Pons (tissue), 1 donor: Measurements from ENCODE around the gene PMFBP1.

Source experiments
- DNase-seq: peaks from one replicate; pipeline ENCODE4 v3.0.0-alpha.2; 2016; ENCODE audit warnings: low spot score

PMFBP1 gene

GRCh38 chr16:72182976-72183375, 11.0 kb upstream of the PMFBP1 start:
- DNase-seq, result no peak

- DNase-seq, result no peak
Observed at GRCh38 chr16:72179204-72179970, 7.4 kb upstream of the PMFBP1 start.

GRCh38 chr16:72174726-72175125, 2.8 kb upstream of the PMFBP1 start:
- no peak for DNase-seq

- DNase-seq, result no peak
Observed at GRCh38 chr16:72173997-72174396, 2.0 kb upstream of the PMFBP1 start.

DNA sequence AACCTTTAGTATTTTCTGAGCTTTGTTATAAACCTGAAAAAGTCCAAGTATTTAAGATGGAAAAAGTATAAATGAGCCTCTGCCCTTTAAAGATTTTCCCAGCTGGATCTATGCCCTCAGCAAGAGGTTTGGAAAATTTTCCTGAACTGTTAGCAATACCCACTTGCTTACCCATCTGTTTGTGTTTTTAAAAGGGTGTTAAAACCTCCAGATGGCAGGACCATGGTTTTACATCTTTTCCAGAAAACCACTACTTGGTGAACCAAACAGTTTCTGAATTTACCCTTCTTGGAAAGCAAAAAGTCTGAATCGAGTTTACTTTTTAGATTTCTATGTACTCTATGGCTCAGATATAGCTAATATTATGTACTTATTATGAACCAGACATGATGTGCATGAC, 719 bp downstream of the PMFBP1 start:
- no peak for DNase-seq

DNA sequence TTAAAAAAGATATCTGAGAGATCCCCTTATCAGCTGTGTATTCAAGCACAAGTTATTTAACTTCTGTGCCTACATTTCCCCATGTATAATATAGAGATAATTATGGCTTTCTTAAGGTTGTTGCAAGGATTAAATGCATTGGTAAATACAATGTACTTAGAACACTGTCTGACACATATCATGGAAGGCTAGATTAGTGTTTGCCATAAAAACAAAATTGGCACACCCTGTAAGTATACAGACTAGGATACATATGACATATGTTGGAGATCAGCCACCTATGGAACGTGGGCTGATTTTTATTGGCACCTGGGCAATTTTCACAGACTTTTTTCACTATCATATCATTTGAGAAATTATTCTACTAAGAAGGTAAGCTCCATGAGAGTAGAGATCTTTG, 2.2 kb downstream of the PMFBP1 start:
- DNase-seq, result no peak

DNA sequence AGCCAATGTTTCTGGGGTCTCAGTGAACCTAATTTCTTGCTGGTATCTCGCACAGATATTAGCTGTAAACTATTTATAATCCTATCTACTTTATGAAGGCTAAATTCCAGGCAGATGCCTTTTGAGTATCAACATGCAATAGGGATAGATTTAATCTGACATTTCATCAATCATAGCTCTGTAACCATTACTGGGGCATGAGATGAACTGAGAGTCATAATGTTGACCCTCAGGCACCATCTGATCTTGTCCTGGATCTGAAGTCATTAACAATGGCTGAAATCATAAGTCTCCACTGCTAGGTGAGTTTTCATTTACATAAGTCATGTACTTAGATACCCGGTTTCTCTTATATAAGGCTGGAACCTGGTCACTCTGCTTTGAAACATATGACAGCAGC, 3.6 kb downstream of the PMFBP1 start:
- DNase-seq, result no peak

DNA sequence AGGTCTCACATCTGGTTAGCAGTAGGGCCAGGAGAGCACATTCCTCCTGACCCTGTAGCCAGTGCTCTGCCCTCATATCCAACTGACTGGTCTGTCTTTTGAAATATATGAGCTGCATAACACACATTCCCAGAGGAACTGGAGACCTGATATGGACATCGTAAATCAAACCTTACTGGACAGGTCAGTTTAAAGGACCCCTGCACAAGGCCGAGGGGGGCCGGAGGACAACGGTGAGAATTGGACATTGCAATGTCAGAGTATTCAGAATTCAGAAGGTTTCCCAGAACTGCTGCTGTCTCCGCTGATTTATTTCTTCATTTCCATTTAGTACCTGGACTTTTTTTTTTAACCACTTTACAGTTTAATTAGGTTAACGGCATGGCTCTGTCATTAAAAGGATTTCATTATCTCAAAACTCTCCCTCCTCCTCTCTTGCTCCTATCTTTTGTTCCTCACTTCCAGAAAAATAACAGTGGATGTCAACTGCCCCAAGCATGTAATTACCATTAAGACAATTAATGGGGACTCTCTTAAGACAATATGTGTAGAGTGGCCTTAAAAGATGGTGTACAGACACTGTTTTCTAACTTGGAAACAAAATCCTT, 4.9 kb downstream of the PMFBP1 start:
- DNase-seq, result no peak

DNA sequence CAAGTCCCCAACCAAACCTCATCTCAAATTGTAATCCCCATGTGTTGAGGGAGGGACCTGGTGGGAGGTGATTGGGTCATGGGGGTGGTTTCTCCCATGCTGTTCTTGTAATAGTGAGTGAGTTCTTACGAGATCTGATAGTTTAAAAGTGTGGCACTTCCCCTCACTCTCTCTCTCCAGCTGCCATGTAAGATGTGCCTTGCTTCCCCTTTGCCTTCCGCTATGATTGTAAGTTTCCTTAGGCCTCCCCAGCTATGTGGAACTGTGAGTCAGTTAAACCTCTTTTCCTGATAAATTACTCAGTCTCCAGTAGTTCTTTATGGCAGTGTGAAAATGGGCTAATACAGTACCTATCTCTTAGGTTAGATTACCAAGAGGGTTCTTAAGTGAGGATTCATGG, 5.8 kb downstream of the PMFBP1 start:
- DNase-seq, result no peak

DNA sequence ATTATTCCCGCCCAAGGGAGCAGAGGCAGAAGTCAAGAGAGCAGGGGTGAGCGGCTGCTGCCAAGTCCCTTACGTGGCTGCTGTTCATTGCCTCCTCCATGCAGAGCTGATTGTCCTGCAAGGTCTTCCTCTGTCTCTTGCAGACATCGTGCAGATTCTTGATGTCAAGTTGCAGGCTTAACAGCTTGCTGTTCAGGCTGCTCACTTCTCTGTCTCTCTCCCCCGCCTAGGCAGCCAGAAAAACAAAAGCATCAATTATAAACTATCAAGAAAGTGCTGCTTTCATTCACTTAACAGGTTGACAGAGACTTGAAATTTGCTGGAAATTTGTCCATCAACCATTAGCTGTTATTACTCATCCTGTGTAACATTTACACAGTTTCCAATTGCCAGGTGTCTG, 7.3 kb downstream of the PMFBP1 start:
- no peak for DNase-seq

GRCh38 chr16:72162105-72162692, 9.8 kb downstream of the PMFBP1 start:
- no peak for DNase-seq

DNA sequence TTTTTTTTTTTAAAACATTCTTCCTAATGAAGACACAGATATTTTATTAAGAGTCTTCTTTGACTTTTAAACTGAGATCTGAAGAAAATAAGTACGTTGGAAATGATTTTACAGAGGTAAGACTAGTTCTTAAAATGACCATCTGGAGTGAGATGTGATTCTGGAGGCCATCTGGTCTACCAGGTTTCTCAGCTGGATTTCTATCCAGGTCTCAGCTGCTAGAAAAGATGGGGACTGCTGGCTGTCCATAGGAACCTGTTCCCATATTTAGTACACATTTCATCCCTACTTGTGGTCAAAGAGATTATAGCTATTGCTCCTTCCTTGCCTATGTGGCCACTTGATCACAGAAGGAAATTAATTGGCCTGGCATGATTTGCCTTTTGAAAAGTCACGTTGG, 12.2 kb downstream of the PMFBP1 start:
- no peak for DNase-seq

DNA sequence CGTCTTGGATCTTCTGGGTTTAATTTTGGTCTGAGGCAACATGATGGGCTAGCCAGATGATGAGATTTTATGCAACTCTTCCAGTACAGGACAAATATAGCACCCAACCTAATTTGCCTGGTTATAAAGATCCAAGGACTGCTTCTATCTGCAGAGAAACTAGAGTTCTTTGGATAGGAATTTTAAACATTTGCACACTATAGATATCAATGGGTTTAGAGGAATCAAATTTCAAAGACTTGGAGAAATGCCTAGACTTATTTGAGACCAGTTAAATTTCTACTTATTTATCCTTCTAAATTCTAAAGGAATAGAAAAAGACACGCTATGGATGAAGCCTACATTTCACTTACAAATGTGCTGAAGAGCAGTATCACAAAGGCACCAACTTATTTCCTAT, 12.6 kb downstream of the PMFBP1 start:
- no peak for DNase-seq

GRCh38 chr16:72149676-72150464, 22.1 kb downstream of the PMFBP1 start:
- no peak for DNase-seq

DNA sequence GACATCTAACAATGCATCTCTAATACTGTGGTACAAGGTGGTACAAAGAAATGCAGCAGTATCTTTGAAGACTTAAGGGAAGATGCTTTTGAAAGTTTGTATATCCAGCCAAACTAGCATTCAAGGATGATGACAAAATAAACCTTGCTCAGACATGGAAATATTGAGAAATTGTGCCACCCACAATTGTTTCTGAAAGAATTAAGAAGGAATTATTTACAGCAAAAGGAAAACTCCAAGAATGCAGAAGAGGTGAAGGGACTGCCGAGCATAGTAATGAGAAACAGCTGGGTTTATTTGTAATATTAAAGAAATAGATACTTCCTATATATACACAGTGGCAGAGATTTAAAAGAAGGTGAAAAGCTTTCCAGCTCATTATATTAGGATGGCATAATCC, 29.5 kb downstream of the PMFBP1 start:
- no peak for DNase-seq

- no peak for DNase-seq
Observed at GRCh38 chr16:72139908-72140307, 32.0 kb downstream of the PMFBP1 start.

DNA sequence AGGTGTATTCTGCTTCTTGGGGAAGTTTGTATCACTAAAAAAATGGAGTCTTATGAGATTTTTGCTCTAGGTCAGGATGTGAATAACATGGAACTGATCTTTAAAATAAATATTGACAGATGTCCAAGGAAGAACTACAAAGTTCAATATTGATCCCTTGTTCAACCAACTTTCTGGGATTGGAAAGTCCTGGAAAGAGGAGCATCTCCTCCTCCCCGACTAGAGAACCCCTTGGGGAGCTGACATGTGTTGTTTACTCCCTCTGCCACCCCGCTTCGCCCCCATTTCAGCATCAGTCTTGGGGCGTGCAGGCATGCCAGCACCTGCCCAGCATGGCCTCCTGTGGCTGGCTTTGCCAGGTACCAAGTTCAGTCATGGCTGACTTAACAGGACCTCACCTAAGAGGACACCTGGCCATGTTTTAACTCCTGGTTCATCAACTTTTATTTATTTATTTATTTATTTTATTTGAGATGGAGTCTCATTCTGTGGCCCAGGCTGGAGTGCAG, 33.8 kb downstream of the PMFBP1 start:
- no peak for DNase-seq

GRCh38 chr16:72137380-72138063, 34.4 kb downstream of the PMFBP1 start:
- DNase-seq, result no peak

DNA sequence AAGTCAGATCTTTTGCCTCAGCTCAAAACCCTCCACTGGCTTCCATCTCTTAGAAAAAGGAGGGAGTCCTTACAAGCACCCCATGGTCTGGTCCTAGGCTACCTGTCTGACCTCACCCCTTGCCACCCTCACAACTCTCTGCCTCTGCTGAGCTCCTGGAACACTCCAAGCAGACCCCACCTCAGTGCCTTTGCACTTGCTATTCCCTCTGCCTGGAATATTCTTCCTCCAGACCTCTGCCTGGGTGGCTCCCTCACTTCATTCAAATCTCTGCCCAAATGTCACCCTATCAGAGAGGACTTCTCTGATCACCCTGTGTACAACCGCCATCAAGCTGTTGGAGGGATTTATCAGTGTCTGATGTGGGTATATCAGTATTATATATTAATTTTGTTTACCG, 37.4 kb downstream of the PMFBP1 start:
- no peak for DNase-seq

- no peak for DNase-seq
Observed at GRCh38 chr16:72132726-72133125, 39.2 kb downstream of the PMFBP1 start.

DNA sequence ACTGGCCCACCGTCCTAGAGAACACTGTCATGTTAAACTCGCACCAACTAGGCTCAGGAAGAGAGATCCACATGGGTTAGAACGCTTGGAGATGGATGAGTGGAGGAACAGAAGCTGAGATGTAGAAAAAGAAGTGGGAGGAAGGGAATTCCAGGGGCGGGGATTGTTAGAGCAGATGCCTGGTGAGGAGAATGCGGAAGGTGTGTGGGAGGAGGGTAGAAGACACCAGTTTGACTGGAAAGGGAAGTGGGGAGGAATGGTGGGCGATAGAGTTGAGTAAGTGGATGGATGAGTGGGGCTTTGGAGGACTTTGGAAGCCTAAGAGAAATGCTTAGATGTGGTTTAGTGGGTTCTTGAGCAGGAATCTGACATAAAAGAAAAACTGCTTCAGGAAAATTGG, 40.9 kb downstream of the PMFBP1 start:
- DNase-seq, result no peak
